K562 (cell line): ENCODE data around the gene USP22. TPM values are rescaled to one million over a fixed set of nuclear protein-coding genes. Genes with fewer than 3 reads are reported as not detected.

Experiments used
- CHAMP1 ChIP-seq: fragments of 450-650 bp; IDR thresholded peaks from 2 replicates; pipeline ENCODE4 v1.6.1; 2016; ENCODE audit warnings: mild to moderate bottlenecking
- E2F3 ChIP-seq: fragments of 250-450 bp; sonication (Bioruptor Pico); IDR thresholded peaks from 2 replicates; pipeline ENCODE4 v1.4.0; 2020; ENCODE audit warnings: mild to moderate bottlenecking
- HSF4 ChIP-seq: fragments of 250-450 bp; sonication (Bioruptor Pico); IDR thresholded peaks from 2 replicates; pipeline ENCODE4 v2.1.2; 2022; ENCODE audit warnings: mild to moderate bottlenecking, moderate library complexity, borderline replicate concordance
- ZNF324 ChIP-seq: fragments of 250-450 bp; sonication (Bioruptor Pico); IDR thresholded peaks from 2 replicates; pipeline ENCODE4 v1.4.0; 2020; ENCODE audit warnings: mild to moderate bottlenecking
- ZNF644 ChIP-seq: fragments of 200-800 bp; sonication (Bioruptor generic); IDR thresholded peaks from 2 replicates; pipeline ENCODE4 v1.6.1; 2016; ENCODE audit warnings: low read depth, missing genetic modification characterization, missing compliant biosample characterization
- ZNF75A ChIP-seq: fragments of 450-650 bp; formaldehyde crosslinking; IDR thresholded peaks from 2 replicates; pipeline ENCODE4 v1.4.0; 2020; ENCODE audit warnings: mild to moderate bottlenecking
- polyA plus RNA-seq, 8 experiments: library from polyadenylated mRNA; depleted of rRNA in 4 of 8; stranded (reverse) in 5 of 8; unstranded in 3 of 8; fragments of >200 nt; fragmentation: Nextera tagmentation in 2 of 8; fragmentation: Illumina TruSeq in 1 of 8; extraction: Ambion mirVana in 2 of 8; extraction: Trizol in 1 of 8; gene quantifications; 2 replicates each; pipeline versions ENCODE4 v1.2.1 to v1.2.3, GENCODE V29; 2011 to 2014; ENCODE audit warnings: inconsistent platforms in 1 of 8, missing spikeins in 1 of 8
- total RNA-seq, 7 experiments: library from RNA; depleted of rRNA in 6 of 7; stranded (reverse); fragments of >200 nt in 6 of 7; fragmentation: Illumina TruSeq in 2 of 7; extraction: Trizol in 2 of 7; gene quantifications; 2 replicates each; pipeline versions ENCODE4 v1.2.1 to v1.2.3, GENCODE V29; 2011 to 2021; ENCODE audit warnings: low replicate concordance in 1 of 7
- TF ChIP-seq, protein P1 (sequence below): fragments of 150-350 bp; conservative IDR thresholded peaks from 2 replicates; pipeline ENCODE4 v1.6.1; 2014; ENCODE audit warnings: low read length
- TF ChIP-seq, protein P2 (sequence below): IDR thresholded peaks from 2 replicates; pipeline ENCODE4 v1.6.1; 2014; ENCODE audit warnings: antibody characterized with exemption
- TF ChIP-seq, protein P3 (sequence below): fragments of 450-650 bp; IDR thresholded peaks from 2 replicates; pipeline ENCODE4 v1.6.1; 2018; ENCODE audit warnings: mild to moderate bottlenecking, low read depth; ENCODE audit not compliant: partially characterized antibody

The USP22 gene
- total and polyA plus RNA-seq, 9 of the 15 experiments (the other 6 are each of a cell fraction or from before 2014, with no cell fraction given), result 6.5 to 113 (median 58.9) TPM

DNA sequence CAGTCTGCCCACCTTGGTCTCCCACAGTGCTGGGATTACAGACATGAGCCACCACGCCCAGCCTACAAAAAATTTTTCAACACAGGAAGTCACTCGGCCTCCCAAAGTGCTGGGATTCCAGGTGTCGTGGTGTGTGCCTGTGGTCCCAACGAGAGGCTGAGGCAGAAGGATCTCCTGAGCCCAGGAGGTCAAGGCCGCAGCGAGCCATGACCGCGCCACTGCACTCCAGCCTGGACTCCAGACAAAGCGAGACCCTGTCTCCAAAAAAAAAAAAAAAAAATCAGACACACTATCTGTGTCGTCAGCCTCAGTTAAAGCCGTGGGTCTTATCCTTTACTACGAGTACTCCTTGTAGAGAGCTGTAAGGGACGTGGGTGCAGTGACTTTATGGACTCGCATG lies 15.8 kb downstream of the USP22 start (continued):
- TF ChIP-seq, protein P1, sequence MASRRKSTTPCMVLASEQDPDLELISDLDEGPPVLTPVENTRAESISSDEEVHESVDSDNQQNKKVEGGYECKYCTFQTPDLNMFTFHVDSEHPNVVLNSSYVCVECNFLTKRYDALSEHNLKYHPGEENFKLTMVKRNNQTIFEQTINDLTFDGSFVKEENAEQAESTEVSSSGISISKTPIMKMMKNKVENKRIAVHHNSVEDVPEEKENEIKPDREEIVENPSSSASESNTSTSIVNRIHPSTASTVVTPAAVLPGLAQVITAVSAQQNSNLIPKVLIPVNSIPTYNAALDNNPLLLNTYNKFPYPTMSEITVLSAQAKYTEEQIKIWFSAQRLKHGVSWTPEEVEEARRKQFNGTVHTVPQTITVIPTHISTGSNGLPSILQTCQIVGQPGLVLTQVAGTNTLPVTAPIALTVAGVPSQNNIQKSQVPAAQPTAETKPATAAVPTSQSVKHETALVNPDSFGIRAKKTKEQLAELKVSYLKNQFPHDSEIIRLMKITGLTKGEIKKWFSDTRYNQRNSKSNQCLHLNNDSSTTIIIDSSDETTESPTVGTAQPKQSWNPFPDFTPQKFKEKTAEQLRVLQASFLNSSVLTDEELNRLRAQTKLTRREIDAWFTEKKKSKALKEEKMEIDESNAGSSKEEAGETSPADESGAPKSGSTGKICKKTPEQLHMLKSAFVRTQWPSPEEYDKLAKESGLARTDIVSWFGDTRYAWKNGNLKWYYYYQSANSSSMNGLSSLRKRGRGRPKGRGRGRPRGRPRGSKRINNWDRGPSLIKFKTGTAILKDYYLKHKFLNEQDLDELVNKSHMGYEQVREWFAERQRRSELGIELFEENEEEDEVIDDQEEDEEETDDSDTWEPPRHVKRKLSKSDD, result no peak
- TF ChIP-seq ZNF644 (tag) (no peak), ZNF324 (CRISPR knock-in tag) (no peak), E2F3 (no peak), HSF4 (CRISPR knock-in tag) (no peak), ZNF75A (no peak), CHAMP1 (no peak)
- TF ChIP-seq, protein P2, sequence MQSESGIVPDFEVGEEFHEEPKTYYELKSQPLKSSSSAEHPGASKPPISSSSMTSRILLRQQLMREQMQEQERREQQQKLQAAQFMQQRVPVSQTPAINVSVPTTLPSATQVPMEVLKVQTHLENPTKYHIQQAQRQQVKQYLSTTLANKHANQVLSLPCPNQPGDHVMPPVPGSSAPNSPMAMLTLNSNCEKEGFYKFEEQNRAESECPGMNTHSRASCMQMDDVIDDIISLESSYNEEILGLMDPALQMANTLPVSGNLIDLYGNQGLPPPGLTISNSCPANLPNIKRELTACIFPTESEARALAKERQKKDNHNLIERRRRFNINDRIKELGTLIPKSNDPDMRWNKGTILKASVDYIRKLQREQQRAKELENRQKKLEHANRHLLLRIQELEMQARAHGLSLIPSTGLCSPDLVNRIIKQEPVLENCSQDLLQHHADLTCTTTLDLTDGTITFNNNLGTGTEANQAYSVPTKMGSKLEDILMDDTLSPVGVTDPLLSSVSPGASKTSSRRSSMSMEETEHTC, result no peak
- TF ChIP-seq, protein P3, sequence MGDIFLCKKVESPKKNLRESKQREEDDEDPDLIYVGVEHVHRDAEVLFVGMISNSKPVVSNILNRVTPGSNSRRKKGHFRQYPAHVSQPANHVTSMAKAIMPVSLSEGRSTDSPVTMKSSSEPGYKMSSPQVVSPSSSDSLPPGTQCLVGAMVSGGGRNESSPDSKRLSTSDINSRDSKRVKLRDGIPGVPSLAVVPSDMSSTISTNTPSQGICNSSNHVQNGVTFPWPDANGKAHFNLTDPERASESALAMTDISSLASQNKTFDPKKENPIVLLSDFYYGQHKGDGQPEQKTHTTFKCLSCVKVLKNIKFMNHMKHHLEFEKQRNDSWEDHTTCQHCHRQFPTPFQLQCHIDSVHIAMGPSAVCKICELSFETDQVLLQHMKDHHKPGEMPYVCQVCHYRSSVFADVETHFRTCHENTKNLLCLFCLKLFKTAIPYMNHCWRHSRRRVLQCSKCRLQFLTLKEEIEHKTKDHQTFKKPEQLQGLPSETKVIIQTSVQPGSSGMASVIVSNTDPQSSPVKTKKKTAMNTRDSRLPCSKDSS, result no peak
